ENCODE data around the gene MAB21L3. TPM values are rescaled to one million over a fixed set of nuclear protein-coding genes. Genes with fewer than 3 reads are reported as not detected.

The MAB21L3 gene
- total RNA-seq, 1 experiment from 2014 or later, result 1.4 TPM

DNA sequence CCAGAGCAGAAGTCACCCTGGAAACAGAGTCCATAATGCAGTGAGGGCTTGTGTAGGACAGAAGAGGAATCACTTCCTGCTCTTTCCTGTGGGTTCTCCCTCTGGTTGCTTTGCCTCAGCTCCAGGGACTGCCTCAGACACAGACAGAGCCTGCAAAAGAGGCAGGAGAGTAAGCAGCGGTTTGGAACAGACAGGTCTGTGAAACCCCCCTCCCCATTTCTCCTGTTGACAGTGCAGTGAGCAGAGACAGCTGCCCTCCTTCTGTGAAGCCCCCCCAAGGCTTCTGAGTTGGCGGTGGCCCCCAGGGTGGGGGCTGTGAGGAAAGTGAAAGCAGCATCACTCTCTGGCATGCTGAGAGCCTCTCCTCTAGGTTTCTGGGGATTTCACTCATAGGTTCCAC is 53.0 kb downstream of the MAB21L3 start:
- Histone ChIP-seq H3K79me2 (ENCODE audit: low read length) (no peaks in the 10 kb centered on the region), H3K9me3 (ENCODE audit: low read length) (no peaks in the 10 kb centered on the region), H3K4me1 (ENCODE audit: insufficient read depth, low read length) (no peaks in the 10 kb centered on the region), H3K9ac (ENCODE audit: low read length) (no peak overlapping the region), H3K4me2 (ENCODE audit: low read length) (no peak overlapping the region), H3K27ac (ENCODE audit: low read length) (no peak overlapping the region), H2AFZ (ENCODE audit: low read length) (no peak overlapping the region), H4K20me1 (ENCODE audit: low read length) (no peaks in the 10 kb centered on the region), H3K4me3 (ENCODE audit: low read length) (no peak overlapping the region), H3K36me3 (ENCODE audit: low read depth, low read length) (no peaks in the 10 kb centered on the region), H3K9me2 (replicated peaks; ENCODE audit: low read length) (no peaks in the 10 kb centered on the region), H3F3A (ENCODE audit: low read length, unreplicated experiment) (no peaks in the 10 kb centered on the region), H3K27me3 (ENCODE audit: low read length) (no peaks in the 10 kb centered on the region)
- CTCF ChIA-PET, result no interaction called here
- intact Hi-C loops (cut with micrococcal nuclease), result no loop called here
- no TSS peak for BruUV-seq (replicated peaks)
- ATAC-seq (no peak), DNase-seq (no peak)
- no peak for TF ChIP-seq EZH2 (IDR thresholded peaks at IDR 0.05; ENCODE audit: low read length, unreplicated experiment)
- no peak for TF ChIP-seq EZH2phosphoT487 (IDR thresholded peaks at IDR 0.05; ENCODE audit: borderline replicate concordance, low read length)
- TF ChIP-seq, protein P1, sequence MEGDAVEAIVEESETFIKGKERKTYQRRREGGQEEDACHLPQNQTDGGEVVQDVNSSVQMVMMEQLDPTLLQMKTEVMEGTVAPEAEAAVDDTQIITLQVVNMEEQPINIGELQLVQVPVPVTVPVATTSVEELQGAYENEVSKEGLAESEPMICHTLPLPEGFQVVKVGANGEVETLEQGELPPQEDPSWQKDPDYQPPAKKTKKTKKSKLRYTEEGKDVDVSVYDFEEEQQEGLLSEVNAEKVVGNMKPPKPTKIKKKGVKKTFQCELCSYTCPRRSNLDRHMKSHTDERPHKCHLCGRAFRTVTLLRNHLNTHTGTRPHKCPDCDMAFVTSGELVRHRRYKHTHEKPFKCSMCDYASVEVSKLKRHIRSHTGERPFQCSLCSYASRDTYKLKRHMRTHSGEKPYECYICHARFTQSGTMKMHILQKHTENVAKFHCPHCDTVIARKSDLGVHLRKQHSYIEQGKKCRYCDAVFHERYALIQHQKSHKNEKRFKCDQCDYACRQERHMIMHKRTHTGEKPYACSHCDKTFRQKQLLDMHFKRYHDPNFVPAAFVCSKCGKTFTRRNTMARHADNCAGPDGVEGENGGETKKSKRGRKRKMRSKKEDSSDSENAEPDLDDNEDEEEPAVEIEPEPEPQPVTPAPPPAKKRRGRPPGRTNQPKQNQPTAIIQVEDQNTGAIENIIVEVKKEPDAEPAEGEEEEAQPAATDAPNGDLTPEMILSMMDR (conservative IDR thresholded peaks at IDR 0.05; ENCODE audit: low read depth, low read length), result no peak
- POLR2A ChIA-PET (ENCODE audit: unreplicated experiment), result no interaction called here

DNA sequence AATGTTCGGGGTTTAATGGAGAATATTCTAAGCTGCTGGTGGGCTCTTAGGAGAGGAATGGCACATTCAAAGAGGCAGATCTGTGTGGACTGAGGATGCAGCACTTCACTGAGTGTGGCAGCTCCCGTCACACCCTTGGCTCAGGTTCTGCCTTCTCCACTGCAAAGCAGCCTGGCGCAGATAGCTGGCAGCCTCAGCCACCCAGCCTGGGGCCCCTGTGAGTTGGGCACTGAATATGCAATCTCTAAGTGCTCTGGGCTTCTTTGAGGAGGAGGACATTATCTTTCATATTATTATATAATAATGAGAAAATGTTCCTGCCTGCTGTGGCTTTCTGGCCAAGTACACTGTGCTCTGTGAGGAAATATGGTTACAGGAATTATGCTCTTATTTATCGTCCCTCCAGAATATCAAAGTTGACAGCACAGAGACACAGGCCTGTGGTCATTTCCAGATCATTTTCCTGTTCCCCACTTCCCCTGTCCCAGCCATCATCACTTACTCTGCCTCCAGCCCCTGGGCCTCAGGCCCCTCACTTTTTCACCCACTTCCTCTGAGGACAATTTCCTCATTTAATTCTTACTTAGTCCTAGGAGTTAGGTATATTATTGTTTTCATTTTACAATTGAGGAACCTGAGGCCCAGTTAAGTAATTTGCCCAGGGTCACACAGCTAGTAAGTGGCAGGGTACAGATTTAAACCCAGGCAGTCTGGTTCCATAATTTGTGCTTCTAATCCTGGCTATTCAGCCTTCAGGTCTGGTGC is 53.6 kb downstream of the MAB21L3 start:
- ChIA-PET POLR2A (ENCODE audit: unreplicated experiment) (no interaction called here), CTCF (no interaction called here)
- H3K4me2 ChIP-seq (ENCODE audit: low read length), result no peak overlapping the region
- no peaks in the 10 kb centered on the region for H3F3A ChIP-seq (ENCODE audit: low read length, unreplicated experiment)
- H4K20me1 ChIP-seq (ENCODE audit: low read length), result no peaks in the 10 kb centered on the region
- H3K9me2 ChIP-seq (replicated peaks; ENCODE audit: low read length), result no peaks in the 10 kb centered on the region
- TF ChIP-seq, protein P1 (conservative IDR thresholded peaks at IDR 0.05; ENCODE audit: low read depth, low read length), result no peak
- TF ChIP-seq EZH2phosphoT487 (IDR thresholded peaks at IDR 0.05; ENCODE audit: borderline replicate concordance, low read length) (no peak), EZH2 (IDR thresholded peaks at IDR 0.05; ENCODE audit: low read length, unreplicated experiment) (no peak)
- DNase-seq (no peak), ATAC-seq (no peak)
- H3K9me3 ChIP-seq (ENCODE audit: low read length), result no peaks in the 10 kb centered on the region
- no peaks in the 10 kb centered on the region for H3K4me1 ChIP-seq (ENCODE audit: insufficient read depth, low read length)
- H2AFZ ChIP-seq (ENCODE audit: low read length), result no peak overlapping the region
- no TSS peak for BruUV-seq (replicated peaks)
- H3K4me3 ChIP-seq (ENCODE audit: low read length), result no peak overlapping the region
- H3K27me3 ChIP-seq (ENCODE audit: low read length), result no peaks in the 10 kb centered on the region
- no peak overlapping the region for H3K27ac ChIP-seq (ENCODE audit: low read length)
- no peak overlapping the region for H3K9ac ChIP-seq (ENCODE audit: low read length)
- no peaks in the 10 kb centered on the region for H3K79me2 ChIP-seq (ENCODE audit: low read length)
- intact Hi-C loops (cut with micrococcal nuclease), result no loop called here
- no peaks in the 10 kb centered on the region for H3K36me3 ChIP-seq (ENCODE audit: low read depth, low read length)

DNA sequence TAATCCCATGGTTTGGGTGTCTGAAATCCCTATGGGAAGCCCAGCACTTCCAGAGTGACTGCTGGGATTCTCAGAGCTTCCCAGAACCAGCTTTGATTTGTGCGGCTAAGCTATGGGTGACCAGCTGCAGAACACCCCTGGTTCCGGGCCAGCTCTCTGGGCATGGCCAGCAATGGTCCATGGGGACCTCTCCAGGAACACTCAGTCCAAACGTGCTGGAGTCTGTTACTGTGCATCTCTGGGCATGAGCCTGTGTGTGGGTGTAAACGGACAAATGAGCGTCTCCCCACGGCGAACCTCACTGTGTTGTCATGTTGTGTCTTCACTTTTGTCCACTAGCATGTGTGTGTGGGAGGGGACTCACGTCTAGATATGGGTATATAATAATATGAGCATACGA is 54.4 kb downstream of the MAB21L3 start:
- TF ChIP-seq, protein P1 (conservative IDR thresholded peaks at IDR 0.05; ENCODE audit: low read depth, low read length), result no peak
- TF ChIP-seq EZH2 (IDR thresholded peaks at IDR 0.05; ENCODE audit: low read length, unreplicated experiment), result no peak
- no peak for TF ChIP-seq EZH2phosphoT487 (IDR thresholded peaks at IDR 0.05; ENCODE audit: borderline replicate concordance, low read length)
- Histone ChIP-seq H2AFZ (ENCODE audit: low read length) (no peak overlapping the region), H3K4me1 (ENCODE audit: insufficient read depth, low read length) (no peaks in the 10 kb centered on the region), H3K27me3 (ENCODE audit: low read length) (no peaks in the 10 kb centered on the region), H3K4me3 (ENCODE audit: low read length) (no peak overlapping the region), H4K20me1 (ENCODE audit: low read length) (no peaks in the 10 kb centered on the region), H3K9me2 (replicated peaks; ENCODE audit: low read length) (no peaks in the 10 kb centered on the region), H3K36me3 (ENCODE audit: low read depth, low read length) (no peaks in the 10 kb centered on the region), H3K27ac (ENCODE audit: low read length) (no peak overlapping the region), H3K79me2 (ENCODE audit: low read length) (no peaks in the 10 kb centered on the region), H3K9me3 (ENCODE audit: low read length) (no peaks in the 10 kb centered on the region), H3K9ac (ENCODE audit: low read length) (no peak overlapping the region), H3F3A (ENCODE audit: low read length, unreplicated experiment) (no peaks in the 10 kb centered on the region), H3K4me2 (ENCODE audit: low read length) (no peak overlapping the region)
- POLR2A ChIA-PET (ENCODE audit: unreplicated experiment), result no interaction called here
- DNase-seq, result no peak
- no peak for ATAC-seq
- BruUV-seq (replicated peaks), result no TSS peak
- CTCF ChIA-PET, result no interaction called here
- intact Hi-C loops (cut with micrococcal nuclease), result no loop called here

Data from PC-3 (cell line).